A673 (cell line): ENCODE data around the gene ARID3A.

Source experiments
- EZH2 ChIP-seq: fragments of 200-600 bp; sonication (generic); IDR thresholded peaks from 2 replicates; pipeline ENCODE4 v1.6.1; 2017; ENCODE audit warnings: borderline replicate concordance, low read depth, mild to moderate bottlenecking, mixed read lengths, antibody characterized with exemption, low read length; ENCODE audit not compliant: poor library complexity, severe bottlenecking
- TF ChIP-seq, protein P1 (sequence below): fragments of 300-800, 200-600 bp; sonication (generic); conservative IDR thresholded peaks from 2 replicates; pipeline ENCODE4 v1.5.1; 2017; ENCODE audit warnings: low read depth, mild to moderate bottlenecking, antibody characterized with exemption, low read length, moderate library complexity, mixed read lengths

DNA sequence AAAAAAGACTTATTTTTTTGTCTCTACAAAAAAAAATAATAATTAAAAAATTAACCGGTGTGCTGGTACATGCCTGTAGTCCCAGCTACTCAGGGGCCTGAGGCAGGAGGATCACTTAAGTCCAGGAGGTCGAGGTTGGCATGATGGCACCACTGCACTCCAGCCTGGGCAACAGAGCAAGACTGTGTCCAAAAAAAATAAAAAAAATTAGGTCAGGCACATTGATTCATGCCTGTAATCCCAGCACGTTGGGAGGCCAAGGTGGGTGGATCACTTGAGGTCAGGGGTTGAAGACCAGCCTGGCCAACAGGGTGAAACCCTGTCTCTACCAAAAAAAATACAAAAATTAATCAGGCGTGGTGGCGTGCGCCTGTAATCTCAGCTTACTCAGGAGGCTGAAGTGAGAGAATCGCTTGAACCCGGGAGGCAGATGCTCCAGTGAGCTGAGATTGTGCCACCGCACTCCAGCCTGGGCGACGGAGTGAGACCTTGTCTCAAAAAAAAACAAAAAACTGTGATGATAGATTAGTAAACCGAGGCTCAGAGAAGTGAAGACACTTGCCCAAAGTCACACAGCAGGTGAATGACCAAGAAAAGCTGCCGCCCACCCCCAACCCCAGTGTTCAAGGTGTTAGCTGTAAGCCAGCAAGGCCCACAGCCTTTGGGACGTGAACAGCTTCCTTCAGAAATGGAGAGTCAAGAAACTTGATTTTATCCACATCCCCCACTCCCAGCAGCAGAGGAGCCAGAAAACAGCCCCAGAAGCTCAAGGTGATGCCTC is 23.2 kb upstream of the ARID3A start:
- TF ChIP-seq, protein P1, sequence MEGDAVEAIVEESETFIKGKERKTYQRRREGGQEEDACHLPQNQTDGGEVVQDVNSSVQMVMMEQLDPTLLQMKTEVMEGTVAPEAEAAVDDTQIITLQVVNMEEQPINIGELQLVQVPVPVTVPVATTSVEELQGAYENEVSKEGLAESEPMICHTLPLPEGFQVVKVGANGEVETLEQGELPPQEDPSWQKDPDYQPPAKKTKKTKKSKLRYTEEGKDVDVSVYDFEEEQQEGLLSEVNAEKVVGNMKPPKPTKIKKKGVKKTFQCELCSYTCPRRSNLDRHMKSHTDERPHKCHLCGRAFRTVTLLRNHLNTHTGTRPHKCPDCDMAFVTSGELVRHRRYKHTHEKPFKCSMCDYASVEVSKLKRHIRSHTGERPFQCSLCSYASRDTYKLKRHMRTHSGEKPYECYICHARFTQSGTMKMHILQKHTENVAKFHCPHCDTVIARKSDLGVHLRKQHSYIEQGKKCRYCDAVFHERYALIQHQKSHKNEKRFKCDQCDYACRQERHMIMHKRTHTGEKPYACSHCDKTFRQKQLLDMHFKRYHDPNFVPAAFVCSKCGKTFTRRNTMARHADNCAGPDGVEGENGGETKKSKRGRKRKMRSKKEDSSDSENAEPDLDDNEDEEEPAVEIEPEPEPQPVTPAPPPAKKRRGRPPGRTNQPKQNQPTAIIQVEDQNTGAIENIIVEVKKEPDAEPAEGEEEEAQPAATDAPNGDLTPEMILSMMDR, result no peak
- no peak for TF ChIP-seq EZH2
